Measurements from ENCODE around the gene APOD.

DNA sequence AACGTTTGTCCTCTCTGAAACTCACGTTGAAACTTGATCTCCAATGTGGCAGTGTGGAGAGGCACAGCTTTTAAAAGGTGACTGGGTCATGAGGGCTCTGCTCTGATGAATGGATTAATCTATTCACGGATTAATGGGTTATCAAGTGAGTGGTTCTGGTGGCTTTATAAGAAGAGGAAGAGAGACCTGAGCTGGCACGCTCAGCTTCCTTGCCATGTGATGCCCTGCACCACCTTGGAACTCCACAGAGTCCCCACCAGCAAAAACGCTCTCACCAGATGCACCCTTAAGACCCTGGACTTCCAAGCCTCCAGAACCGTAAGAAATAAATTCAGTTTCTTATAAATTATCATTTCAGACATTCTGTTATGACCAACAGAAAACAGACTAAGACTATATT lies 43.2 kb downstream of the APOD start:
- TF ChIP-seq, protein P1, sequence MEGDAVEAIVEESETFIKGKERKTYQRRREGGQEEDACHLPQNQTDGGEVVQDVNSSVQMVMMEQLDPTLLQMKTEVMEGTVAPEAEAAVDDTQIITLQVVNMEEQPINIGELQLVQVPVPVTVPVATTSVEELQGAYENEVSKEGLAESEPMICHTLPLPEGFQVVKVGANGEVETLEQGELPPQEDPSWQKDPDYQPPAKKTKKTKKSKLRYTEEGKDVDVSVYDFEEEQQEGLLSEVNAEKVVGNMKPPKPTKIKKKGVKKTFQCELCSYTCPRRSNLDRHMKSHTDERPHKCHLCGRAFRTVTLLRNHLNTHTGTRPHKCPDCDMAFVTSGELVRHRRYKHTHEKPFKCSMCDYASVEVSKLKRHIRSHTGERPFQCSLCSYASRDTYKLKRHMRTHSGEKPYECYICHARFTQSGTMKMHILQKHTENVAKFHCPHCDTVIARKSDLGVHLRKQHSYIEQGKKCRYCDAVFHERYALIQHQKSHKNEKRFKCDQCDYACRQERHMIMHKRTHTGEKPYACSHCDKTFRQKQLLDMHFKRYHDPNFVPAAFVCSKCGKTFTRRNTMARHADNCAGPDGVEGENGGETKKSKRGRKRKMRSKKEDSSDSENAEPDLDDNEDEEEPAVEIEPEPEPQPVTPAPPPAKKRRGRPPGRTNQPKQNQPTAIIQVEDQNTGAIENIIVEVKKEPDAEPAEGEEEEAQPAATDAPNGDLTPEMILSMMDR (IDR thresholded peaks at IDR 0.05) = no peak
- TF ChIP-seq POLR2A (IDR thresholded peaks at IDR 0.05) = no peak
- TF ChIP-seq POLR2AphosphoS5 (IDR thresholded peaks at IDR 0.05) = no peak
- TF ChIP-seq EP300 (IDR thresholded peaks at IDR 0.05) = no peak

All from suprapubic skin (tissue), 4 donors.